ENCODE results near the gene TSPAN31.

- TF ChIP-seq, protein P1, sequence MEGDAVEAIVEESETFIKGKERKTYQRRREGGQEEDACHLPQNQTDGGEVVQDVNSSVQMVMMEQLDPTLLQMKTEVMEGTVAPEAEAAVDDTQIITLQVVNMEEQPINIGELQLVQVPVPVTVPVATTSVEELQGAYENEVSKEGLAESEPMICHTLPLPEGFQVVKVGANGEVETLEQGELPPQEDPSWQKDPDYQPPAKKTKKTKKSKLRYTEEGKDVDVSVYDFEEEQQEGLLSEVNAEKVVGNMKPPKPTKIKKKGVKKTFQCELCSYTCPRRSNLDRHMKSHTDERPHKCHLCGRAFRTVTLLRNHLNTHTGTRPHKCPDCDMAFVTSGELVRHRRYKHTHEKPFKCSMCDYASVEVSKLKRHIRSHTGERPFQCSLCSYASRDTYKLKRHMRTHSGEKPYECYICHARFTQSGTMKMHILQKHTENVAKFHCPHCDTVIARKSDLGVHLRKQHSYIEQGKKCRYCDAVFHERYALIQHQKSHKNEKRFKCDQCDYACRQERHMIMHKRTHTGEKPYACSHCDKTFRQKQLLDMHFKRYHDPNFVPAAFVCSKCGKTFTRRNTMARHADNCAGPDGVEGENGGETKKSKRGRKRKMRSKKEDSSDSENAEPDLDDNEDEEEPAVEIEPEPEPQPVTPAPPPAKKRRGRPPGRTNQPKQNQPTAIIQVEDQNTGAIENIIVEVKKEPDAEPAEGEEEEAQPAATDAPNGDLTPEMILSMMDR (conservative IDR thresholded peaks at IDR 0.05; ENCODE audit: low read depth, low read length): no peak
- TF ChIP-seq EZH2 (IDR thresholded peaks at IDR 0.05; ENCODE audit: low read length, unreplicated experiment): no peak
Observed at GRCh38 chr12:57713209-57713608, 31.6 kb upstream of the TSPAN31 start.

All from PC-3 (cell line).